HUES6 (cell line): ENCODE measurements around the gene PEG3.
"Not testable (repeated sequence)": the region's sequence is repeated elsewhere in the genome, so short reads cannot be mapped to it uniquely, and the experiment has no call there.

Experiments
- H3K27ac ChIP-seq: 2 replicates; pipeline ENCODE4 v1.7.0; 2013; ENCODE audit warnings: low read depth, mild to moderate bottlenecking, low read length, inconsistent platforms
- H3K27me3 ChIP-seq: 2 replicates; pipeline ENCODE4 v1.6.1; 2013; ENCODE audit warnings: low read length; ENCODE audit not compliant: control insufficient read depth, insufficient read depth
- H3K36me3 ChIP-seq: 2 replicates; pipeline ENCODE4 v1.6.1; 2013; ENCODE audit warnings: low read length; ENCODE audit not compliant: control insufficient read depth, insufficient read depth
- H3K4me1 ChIP-seq: 2 replicates; pipeline ENCODE4 v1.6.1; 2013; ENCODE audit warnings: low read length; ENCODE audit not compliant: control insufficient read depth, insufficient read depth
- H3K4me3 ChIP-seq: 2 replicates; pipeline ENCODE4 v1.5.1; 2013; ENCODE audit warnings: low read depth, low read length
- H3K9ac ChIP-seq: one replicate; pipeline ENCODE4 v1.6.1; 2013; ENCODE audit warnings: mild to moderate bottlenecking, low read length
- H3K9me3 ChIP-seq: 2 replicates; pipeline ENCODE4 v1.6.1; 2013; ENCODE audit warnings: low read depth, low read length; ENCODE audit not compliant: control insufficient read depth, insufficient read depth

The PEG3 gene

DNA sequence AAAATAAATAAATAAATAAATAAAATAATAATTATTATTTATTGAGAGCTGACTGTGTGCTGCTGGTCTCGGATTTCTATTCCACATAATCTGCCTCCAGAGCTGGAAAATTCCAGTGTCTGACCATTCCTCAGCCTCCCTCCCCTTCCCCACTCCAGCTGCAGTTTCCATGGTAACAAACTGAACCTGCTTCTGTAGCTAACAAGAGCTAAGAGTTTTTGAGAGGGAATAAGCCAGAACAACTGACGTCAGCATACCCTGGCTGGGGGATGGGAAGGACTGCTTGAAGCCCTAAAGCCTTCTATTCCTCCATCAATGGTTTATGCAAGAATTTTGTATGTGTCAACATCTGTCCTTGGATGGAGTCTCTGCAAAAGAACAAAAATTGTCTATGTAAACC lies 26.0 kb upstream of the PEG3 start:
- no peaks in the 10 kb centered on the region for H3K27me3 ChIP-seq
- peaks cover 56% of the 10 kb centered on the region for H3K9me3 ChIP-seq
- H3K4me1 ChIP-seq: no peaks in the 10 kb centered on the region
- no peak overlapping the region for H3K4me3 ChIP-seq
- H3K9ac ChIP-seq: no peak overlapping the region
- no peaks in the 10 kb centered on the region for H3K36me3 ChIP-seq
- no peak overlapping the region for H3K27ac ChIP-seq

DNA sequence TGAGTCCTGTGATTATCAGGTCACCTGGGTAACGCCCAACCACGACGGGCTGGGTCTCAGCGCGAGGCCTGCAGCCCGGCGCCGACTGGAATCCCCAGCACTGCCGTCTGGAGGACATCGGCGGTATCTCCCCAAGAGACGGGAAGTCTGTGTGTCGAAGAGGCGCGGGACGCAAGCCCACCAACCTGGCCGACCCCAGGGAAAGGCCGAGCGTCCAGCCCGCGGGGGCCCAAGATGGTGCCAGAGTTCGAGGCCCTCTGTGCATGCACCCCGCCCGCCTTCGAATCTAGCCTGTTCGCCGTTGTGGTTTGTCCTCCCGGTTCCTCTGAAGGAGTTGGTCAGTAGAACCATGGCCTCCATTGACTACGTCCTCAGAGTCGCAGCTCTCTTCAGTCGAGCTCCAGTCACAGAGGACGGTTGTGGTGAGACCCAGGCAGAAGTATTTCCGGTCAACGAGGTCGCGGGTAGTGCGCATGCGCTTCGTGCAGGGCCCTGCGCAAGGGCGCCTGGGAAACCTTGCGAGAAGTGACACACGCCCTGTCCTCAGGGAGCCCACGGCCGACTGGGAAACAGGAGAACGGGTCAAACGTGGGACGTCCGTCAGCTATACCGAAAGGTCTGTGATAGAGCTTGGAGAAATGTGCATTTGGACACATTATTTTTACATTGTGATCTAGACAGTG lies 24.1 kb upstream of the PEG3 start:
- H3K9me3 ChIP-seq: peaks cover 53% of the 10 kb centered on the region
- H3K36me3 ChIP-seq: no peaks in the 10 kb centered on the region
- H3K9ac ChIP-seq: no peak overlapping the region
- no peaks in the 10 kb centered on the region for H3K4me1 ChIP-seq
- H3K27ac ChIP-seq: no peak overlapping the region
- no peak overlapping the region for H3K4me3 ChIP-seq
- H3K27me3 ChIP-seq: no peaks in the 10 kb centered on the region

GRCh38 chr19:56862741-56863140 lies 22.2 kb upstream of the PEG3 start:
- Histone ChIP-seq H3K36me3 (no peaks in the 10 kb centered on the region), H3K9me3 (peaks cover 50% of the 10 kb centered on the region), H3K4me1 (no peaks in the 10 kb centered on the region), H3K27me3 (no peaks in the 10 kb centered on the region), H3K27ac (no peak overlapping the region), H3K9ac (no peak overlapping the region), H3K4me3 (no peak overlapping the region)

- H3K27me3 ChIP-seq, H3K27ac ChIP-seq, H3K4me3 ChIP-seq, H3K9ac ChIP-seq, H3K36me3 ChIP-seq, H3K4me1 ChIP-seq: not testable (repeated sequence)
- peaks cover 52% of the 10 kb centered on the region for H3K9me3 ChIP-seq
These were observed 19.9 kb upstream of the PEG3 start for GRCh38 chr19:56860409-56860808.

DNA sequence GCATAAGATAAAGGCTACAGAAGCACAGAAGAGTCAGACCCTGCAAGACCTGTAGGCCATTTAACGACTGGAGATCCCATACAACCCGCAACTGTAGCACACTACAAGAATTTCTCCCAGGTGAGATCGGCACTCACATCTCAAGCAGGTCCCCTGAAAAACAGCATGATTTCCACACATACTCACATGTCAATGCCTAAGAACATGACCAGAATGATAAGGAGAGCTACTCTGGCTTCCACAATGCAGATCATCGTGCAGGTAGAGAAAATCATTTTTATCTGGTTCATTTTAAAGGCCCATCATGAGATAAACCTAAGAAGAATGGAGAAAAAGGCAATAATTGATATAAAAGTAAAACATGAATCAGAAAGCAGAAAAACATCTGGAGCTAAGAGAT lies 17.5 kb upstream of the PEG3 start:
- Histone ChIP-seq H3K27me3 (no peaks in the 10 kb centered on the region), H3K9me3 (peaks cover 51% of the 10 kb centered on the region), H3K36me3 (no peaks in the 10 kb centered on the region), H3K9ac (no peak overlapping the region), H3K4me3 (no peak overlapping the region), H3K27ac (no peak overlapping the region), H3K4me1 (no peaks in the 10 kb centered on the region)

DNA sequence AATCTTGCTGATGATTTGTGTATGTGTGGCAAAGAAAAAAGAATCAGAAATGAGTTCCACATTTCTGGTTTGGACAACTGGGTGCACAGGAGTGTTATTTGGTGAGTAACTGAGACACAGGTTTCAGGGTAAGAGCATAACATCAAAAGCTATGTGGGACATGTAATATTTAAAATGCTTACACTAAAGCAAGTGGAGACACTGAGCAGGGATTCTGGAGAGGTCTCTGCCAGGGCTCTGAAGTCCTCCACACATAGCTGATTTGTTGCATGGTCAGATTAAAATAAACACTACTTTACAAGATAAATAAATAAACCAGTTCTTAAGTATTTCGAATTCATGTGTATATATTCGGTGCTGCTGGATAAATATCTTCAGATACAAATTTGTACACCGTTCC lies 16.3 kb upstream of the PEG3 start:
- no peaks in the 10 kb centered on the region for H3K4me1 ChIP-seq
- no peak overlapping the region for H3K9ac ChIP-seq
- peaks cover 47% of the 10 kb centered on the region for H3K9me3 ChIP-seq
- no peaks in the 10 kb centered on the region for H3K27me3 ChIP-seq
- no peak overlapping the region for H3K27ac ChIP-seq
- H3K4me3 ChIP-seq: no peak overlapping the region
- H3K36me3 ChIP-seq: no peaks in the 10 kb centered on the region

GRCh38 chr19:56852361-56852760 lies 11.8 kb upstream of the PEG3 start:
- not testable (repeated sequence) for H3K4me1 ChIP-seq, H3K9ac ChIP-seq, H3K36me3 ChIP-seq, H3K4me3 ChIP-seq, H3K27me3 ChIP-seq, H3K27ac ChIP-seq
- H3K9me3 ChIP-seq: peaks cover 37% of the 10 kb centered on the region

DNA sequence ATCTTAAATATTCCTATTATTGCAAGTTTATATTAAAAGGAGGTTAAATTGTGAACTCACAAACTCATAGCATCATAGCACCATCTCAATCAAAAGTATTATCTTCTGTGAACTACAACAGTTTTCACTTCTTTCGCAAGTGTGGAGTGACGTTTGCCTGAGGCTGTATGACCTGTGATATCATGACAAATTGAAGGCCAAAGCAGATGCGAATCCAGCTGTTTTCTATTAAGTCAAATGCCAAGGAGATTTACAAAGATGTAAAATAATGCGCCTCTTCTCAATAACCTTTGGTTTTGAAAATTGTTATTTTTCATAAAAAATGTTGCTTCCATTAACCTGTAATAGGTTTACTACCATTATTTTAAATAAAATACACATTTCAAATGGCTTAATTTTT lies 7.6 kb upstream of the PEG3 start:
- no peaks in the 10 kb centered on the region for H3K27me3 ChIP-seq
- no peak overlapping the region for H3K9ac ChIP-seq
- H3K4me1 ChIP-seq: no peaks in the 10 kb centered on the region
- H3K36me3 ChIP-seq: no peaks in the 10 kb centered on the region
- H3K9me3 ChIP-seq: peaks cover 12% of the 10 kb centered on the region
- H3K4me3 ChIP-seq: no peak overlapping the region
- H3K27ac ChIP-seq: no peak overlapping the region

DNA sequence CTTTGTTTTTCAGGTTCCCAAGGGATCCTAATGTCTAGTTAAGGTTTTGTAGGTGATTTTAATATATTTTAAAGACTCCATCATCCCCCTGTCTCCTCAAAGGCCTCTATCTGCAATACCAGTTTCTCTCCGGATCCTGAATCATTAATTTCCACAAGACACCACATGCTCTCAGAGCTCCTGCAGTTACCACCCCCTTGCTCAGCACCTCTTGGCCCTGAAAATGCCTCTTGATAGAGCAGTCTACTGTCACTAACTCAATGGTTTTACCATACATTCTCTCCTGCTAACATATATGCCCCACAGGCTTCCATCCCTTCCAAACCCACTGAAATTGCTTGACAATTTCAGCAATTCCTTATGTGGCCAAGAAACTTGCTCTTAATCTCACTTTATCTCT lies 1.9 kb upstream of the PEG3 start:
- no peak overlapping the region for H3K27ac ChIP-seq
- no peaks in the 10 kb centered on the region for H3K27me3 ChIP-seq
- H3K4me1 ChIP-seq: no peaks in the 10 kb centered on the region
- H3K4me3 ChIP-seq: no peak overlapping the region
- H3K36me3 ChIP-seq: no peaks in the 10 kb centered on the region
- H3K9ac ChIP-seq: no peak overlapping the region
- H3K9me3 ChIP-seq: peaks cover 37% of the 10 kb centered on the region

- Histone ChIP-seq H3K9ac (no peak overlapping the region), H3K36me3 (no peaks in the 10 kb centered on the region), H3K27ac (no peak overlapping the region), H3K9me3 (peaks cover 43% of the 10 kb centered on the region), H3K4me3 (peak overlapping the region; percentile 70), H3K27me3 (no peaks in the 10 kb centered on the region), H3K4me1 (no peaks in the 10 kb centered on the region)
These were observed 642 bp upstream of the PEG3 start for GRCh38 chr19:56841193-56841543.

DNA sequence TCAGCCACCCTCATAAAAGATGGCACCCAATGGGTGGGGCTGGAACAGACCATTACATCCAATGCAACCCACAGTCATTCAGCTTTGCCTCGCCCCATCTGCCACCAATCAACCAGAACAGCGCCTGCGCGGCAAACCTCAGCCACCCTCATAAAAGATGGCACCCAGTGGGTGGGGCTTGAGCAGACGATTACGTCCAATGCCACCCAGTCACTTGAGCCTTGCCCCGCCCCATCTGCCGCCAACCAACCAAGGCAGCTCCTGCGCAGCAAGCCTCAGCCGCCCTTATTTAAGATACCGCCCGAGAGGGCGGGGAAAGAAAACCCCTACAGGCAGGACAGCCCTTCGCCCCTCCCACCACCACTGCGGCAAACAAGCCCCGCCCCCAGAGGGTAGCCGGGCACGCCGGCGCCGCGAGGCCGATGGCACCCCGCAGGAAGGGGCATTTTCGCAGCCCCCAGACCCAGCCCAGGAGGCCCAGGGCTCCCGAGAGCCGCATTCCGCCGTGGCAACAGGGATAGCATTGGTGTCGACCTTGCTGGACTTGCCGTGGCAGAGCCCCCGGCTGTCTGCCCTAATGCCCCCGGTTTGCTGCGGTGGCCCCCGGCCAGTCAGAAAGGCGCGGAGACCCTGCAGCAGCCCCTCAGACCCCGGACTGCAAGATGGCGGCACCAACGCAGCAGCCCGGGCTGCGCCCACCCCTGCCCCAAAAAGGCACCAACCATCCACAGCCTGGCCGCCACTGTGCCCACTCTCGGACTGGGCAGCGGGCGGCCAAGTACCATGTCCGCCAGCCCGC lies 675 bp downstream of the PEG3 start:
- H3K36me3 ChIP-seq: peaks cover 1% of the 10 kb centered on the region; the same call in 1 of the 2 replicates
- H3K9ac ChIP-seq: peak overlapping the region; percentile 69
- H3K9me3 ChIP-seq: peaks cover 55% of the 10 kb centered on the region
- H3K4me3 ChIP-seq: peak overlapping the region; percentile 70
- H3K27me3 ChIP-seq: no peaks in the 10 kb centered on the region
- H3K27ac ChIP-seq: no peak overlapping the region
- no peaks in the 10 kb centered on the region for H3K4me1 ChIP-seq
